NCI-H2171 treated with DMSO at 0.1 percent for 48 hours (cell line): ENCODE measurements around the gene SPOCK1.

Source experiments
- DNase-seq: peaks from one replicate; lab custom pipeline; 2025; lab: John Stamatoyannopoulos, UW

Gene SPOCK1

DNA sequence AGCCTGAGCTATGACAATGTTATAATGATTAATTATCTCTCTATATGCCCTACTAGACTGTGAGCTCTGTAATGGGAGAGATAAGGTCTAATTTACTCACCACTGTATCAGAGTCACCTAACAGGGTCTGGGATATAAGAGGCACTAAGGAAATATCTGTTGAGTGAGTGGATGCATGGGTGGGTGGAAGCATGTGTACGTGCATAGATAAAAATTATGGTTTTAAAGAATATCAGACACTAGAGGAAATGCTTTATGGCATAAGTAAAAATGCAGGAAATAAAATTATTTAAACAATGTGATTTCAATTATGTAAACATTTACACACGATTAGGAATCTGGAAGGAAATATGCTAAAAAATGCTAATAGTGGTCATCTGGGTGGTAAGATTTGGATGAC, 137.8 kb downstream of the SPOCK1 start:
- DNase-seq: no peak

DNA sequence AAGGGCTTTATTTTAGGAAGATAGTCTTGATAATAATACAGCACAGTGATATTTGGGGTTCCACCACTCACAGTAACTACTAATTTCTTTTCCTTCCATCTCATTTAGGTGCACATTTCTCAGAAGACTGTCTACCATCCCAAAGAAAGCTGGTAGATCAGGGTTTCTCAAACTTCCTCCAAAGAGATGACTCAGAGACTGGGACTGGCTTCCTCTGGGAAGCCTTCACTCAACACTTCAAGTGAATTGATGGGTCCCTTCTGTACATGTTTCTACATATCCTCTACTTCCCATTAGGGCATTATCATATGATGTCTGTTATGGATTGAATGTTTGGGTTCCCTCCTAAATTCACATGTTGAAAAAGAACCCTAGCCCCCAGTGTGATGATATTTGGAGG, 138.5 kb downstream of the SPOCK1 start:
- DNase-seq: no peak

DNA sequence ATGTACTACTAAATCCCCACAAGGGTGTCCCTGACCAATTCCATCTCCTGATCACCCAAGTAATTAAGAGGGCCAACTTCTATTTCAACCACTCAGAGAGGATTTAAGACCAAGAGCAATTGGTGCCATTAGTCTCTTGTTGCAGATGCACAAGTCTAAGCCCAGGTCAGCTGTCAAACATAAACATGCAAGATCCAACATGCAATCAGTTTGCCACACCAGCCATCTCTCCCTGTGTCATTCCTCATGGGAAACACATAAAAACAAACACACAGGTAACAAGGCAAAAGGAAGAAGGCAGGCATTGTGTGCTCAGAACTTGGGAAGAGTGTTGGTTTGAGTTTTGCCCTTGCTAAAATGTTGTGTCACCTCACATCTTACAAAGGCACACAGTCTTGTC, 139.2 kb downstream of the SPOCK1 start:
- DNase-seq: no peak

GRCh38 chr5:137357436-137357835, 141.7 kb downstream of the SPOCK1 start:
- DNase-seq: no peak

- DNase-seq: no peak
Measured at GRCh38 chr5:137356127-137356526, 143.0 kb downstream of the SPOCK1 start.

DNA sequence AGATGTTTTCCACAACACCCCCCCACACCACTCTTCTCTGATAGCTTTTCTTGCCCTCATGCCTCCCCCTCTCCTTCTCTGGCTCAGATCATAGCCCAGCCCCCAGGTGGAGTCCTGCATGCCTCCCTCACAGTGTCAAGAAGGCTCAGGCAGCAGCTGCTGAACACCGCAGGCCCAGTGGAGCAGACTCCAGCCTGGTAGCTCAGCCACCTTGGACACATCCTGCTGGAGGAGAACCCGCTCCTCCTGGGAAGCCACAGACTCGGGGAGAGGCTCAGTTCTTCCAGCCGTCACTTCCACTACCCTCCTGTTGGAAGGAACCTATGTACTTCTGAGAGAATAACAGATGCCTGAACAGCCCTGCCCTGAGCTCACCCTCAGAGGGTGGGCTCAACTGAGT, 143.4 kb downstream of the SPOCK1 start:
- DNase-seq: no peak

DNA sequence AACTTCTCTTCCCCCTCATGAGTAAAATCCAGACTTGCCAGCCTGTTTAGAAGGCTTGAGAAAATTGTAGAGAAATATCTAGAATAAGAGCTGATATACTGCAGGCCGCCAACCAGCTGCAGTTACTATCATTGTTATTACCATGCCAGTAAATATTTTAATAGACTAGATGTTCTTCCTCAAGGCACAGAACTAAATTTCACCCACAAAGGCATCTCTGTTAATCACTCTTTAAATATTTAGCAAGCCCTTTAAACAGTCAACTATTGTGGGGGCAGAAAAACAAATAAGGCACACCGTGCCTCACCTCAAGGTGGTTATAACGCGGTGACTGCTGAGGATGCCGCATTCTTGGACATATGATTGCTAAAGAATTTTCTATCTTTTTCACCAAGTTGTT, 147.0 kb downstream of the SPOCK1 start:
- DNase-seq: no peak

GRCh38 chr5:137350791-137351190, 148.3 kb downstream of the SPOCK1 start:
- no peak for DNase-seq

DNA sequence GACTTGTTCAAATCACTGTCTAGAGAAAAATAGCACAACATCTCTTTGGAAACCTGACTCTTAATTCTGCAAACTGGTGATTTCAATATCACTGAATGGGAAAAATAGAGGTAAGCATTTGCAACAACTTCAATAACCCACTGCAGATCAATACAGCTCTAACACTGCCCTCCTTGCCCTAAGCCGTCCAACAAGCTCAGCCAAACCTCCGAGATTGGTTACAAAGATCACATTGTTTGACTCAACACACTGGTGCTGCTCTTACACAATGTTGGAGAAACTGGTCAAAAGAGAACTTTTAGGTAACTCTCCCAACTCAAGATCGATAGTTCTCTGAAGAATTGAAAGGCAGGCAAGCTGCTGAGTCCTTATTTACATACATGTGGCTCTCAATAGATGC, 150.4 kb downstream of the SPOCK1 start:
- DNase-seq: no peak

- no peak for DNase-seq
Measured at GRCh38 chr5:137347865-137348264, 151.3 kb downstream of the SPOCK1 start.

DNA sequence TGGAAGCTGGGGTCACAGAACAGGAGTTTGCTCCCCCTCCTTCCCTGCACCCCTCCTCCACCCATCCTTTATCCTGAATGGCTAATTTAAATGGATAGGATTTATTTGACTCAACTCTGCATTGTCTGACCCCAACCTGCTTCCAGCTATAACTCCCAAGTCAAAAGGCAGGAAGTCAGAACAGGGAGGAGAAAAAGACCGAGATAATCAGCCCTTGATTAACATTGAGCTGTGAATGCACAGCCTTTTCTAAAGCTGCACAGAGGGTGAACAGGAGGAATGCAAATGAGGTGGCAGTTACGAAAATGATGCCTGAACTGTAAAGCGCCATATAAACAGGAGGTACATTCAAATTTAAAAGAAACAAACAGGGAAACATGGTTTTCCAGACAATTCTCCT, 152.8 kb downstream of the SPOCK1 start:
- DNase-seq: no peak

GRCh38 chr5:137345396-137345795, 153.7 kb downstream of the SPOCK1 start:
- DNase-seq: peak; percentile 9

- peak; percentile 17 for DNase-seq
Measured at GRCh38 chr5:137344723-137345322, 154.3 kb downstream of the SPOCK1 start.

DNA sequence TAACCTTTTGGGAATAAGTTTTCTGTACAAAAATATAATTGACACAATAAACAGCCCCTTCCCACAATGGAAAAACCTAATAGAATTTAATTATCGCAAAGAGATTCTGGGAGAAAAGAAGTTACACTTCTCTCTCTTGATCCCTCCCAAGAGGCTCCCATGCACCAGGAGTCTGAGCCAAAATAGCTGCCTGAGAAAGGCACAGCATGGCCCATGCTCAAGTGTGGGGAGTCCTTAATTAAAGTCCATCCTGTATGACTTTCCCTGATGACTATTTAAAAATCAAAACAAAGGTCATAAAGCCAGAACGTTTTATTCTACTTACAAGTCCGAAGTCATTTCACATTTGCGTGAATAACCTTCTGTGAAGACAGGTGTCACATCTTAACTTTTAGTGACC, 155.1 kb downstream of the SPOCK1 start:
- DNase-seq: no peak

- DNase-seq: no peak
Measured at GRCh38 chr5:137342764-137343163, 156.4 kb downstream of the SPOCK1 start.

GRCh38 chr5:137341831-137342230, 157.3 kb downstream of the SPOCK1 start:
- DNase-seq: no peak

DNA sequence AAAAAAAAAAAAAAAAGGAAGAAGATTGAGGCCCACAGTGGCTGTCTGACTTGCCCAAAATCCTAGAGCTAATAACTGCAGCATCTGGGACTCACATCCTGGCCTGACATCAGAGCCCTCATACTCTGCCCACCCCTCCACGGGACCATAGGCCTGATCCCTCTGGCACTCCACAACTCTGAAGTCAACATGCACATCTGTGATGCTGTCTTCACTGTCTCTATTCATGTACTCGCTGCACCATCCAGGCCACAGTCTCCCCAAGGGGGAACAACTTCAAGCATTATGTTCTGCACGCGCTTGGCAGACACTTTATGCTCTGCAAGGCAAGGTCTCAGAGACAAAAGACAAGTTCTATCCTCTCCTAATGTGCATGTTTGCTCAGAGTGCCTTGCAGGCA, 158.2 kb downstream of the SPOCK1 start:
- no peak for DNase-seq

DNA sequence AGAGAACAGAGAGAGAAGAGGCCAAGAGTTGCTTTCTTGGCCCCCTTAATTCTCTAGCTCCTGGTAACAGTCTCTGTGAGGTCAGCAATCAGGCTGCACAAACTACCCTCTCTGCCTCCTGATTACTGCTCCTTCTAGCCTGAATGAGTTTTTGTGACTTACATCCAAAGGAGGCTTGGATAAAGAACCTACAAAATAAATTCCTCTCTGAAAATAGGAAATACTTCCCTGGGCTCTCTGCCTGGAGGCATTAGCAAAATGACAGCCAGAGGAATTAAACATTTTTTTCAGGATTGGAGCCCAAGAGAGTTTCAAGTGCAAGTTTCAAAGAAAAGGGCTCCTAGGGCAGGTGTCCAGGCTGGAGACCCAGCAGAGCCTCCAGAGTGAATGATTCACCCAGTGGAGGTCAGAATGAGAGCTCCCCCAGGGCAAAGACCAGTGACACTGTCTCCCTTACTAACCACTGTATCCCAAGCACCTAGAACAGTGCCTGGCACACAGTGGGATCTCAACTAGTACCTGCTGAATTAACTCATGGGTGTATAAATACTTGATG, 162.5 kb downstream of the SPOCK1 start:
- no peak for DNase-seq

- no peak for DNase-seq
Measured at GRCh38 chr5:137336161-137336560, 163.0 kb downstream of the SPOCK1 start.

DNA sequence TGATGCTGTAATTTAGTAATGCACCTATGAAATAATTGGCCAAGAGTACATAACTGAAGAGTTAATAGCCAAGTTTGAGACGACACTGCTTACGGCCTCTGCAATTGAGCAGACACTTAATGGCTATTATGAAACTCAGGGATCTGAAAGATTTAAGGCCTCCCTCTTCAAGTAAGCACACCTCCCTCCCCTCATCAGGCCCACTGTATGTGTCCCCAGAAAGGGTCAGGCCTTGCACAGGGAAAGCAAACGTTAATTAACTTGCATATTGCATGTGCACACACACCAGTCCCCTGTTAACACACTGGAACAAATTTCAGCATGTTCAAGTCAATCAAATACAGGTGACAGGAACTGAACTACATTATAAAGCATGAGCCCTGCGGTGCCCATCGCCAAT, 163.6 kb downstream of the SPOCK1 start:
- DNase-seq: no peak

DNA sequence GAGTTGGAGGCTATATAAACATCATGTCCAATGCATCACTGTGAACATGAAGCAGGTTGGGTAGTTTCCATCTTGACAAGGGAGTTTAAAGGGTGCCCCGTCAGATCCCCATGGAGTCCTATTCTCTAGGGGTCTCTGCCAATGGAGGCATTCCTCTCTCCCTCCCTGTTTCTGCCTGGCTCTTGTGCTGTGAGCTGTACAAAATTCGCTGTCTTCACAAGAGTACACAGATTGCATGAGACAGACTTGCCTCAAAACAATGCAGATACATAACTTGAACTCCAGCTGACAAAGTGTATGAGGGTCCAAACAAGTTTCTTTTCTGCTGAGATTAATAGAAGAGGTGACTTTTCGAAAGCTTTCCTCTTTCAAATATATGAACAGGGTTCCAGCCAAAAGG, 165.2 kb downstream of the SPOCK1 start:
- DNase-seq: no peak

GRCh38 chr5:137333475-137333874, 165.7 kb downstream of the SPOCK1 start:
- DNase-seq: no peak

DNA sequence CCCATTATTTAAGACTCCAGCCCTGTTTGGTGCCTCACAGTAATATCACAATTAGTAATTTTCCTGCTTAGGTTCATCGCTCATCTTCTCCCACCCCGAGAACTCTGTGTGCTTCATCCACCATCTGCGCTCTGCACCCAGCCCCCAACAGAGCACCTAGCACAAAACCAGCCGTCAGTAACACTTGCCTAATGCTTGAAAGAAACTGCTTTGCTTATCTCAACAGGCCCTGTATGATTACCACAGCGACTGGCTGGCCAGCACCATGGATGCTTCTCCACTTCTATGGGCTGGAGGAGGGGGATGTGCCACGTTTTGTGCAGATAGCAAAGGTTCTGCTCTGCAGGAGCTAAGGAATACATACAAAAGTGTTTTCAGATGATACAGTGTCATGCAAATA, 166.8 kb downstream of the SPOCK1 start:
- no peak for DNase-seq

GRCh38 chr5:137329586-137330296, 169.4 kb downstream of the SPOCK1 start:
- no peak for DNase-seq
